ENCODE results near the gene STBD1.
A peak's percentile ranks its signal among the peaks of the same experiment; 100 is the strongest.
"Not testable (repeated sequence)": the region's sequence is repeated elsewhere in the genome, so short reads cannot be mapped to it uniquely, and the experiment has no call there.

The STBD1 gene

DNA sequence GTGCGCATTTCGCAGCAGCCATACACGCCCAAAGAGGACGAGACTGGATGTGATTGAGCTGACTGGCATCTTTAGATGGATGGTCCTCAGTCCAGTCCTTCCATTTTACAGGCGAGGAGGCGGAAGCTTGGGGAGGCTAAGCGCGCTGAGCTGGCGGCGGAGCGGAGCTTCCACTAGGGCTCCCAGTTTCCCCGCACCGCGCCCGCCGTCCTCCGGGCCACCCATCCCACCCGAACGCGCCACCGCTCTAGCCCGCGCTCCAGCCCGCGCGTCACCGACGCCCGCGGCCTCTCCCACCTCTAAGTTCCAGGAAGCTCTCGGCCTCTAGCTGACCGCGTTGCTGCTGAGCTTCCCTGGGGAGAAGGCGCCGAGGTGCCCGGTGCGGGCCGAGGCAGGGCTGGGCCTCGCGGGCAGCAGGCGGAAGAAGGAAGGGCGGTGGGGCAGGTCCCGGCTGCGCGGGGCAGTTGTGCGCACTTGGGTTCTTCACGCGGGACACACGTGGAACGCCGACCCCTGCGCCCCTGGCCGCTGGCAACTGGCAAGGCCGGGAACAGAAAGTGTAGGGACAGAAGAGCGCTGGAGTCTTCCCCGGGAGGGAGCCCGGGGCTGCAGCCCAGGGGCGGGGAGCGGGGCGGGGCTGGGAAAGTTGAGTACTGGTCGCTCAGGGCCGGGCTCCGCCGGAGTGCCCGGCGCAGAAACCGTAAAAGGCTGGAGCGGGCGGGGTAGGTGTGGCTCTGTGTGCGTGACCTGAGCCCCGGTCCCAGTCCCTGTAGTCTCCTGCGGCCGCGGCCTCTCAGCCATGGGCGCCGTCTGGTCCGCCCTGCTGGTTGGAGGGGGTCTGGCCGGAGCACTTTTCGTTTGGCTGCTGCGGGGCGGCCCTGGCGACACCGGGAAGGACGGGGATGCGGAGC, at the start of gene STBD1:
Gene STBD1, plus strand, starts transcription at position 763 of the 911 bp plus-strand sequence. Its CDS starts 37 bp downstream, at position 800.
- DNase-seq: peak; percentile 68

DNA sequence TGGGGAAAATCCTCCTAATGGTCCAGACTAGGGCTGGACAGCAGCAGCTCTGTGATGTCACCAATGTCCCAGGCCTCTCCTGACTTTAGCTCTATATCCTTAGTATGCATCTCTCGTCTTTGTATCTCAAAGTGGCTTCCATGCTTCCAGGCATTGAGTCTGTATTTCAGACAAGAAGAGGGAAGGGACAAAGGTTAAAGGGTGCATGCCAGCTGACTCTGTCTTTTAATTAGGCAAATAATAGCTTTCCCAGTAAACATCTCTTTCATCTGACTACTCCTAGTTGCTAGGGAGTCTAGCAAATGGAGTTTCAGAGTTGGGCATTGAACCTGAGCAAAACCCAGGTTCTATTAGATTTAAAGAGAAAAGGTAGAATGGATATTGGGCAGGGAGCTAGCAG, 49.6 kb upstream of the STBD1 start:
- DNase-seq: no peak

DNA sequence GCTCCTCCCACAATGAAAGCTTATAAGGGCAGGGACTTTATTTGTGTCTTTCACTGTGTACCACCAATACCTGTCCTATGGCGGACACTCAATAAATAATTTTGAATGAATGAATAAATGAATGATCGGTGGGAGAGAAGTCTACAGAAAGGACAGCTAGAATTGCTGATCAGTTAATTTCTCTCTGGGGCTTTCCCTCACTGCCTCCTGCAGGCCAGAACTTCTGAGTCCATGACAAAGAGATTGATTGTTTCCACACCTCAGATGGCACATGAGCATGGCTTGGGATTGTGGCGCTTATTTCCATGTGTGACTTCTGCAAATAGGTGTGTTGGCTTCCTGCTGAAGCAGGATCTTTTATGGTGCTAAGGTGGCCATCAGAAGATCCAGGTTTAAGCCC, 48.7 kb upstream of the STBD1 start:
- DNase-seq: no peak

DNA sequence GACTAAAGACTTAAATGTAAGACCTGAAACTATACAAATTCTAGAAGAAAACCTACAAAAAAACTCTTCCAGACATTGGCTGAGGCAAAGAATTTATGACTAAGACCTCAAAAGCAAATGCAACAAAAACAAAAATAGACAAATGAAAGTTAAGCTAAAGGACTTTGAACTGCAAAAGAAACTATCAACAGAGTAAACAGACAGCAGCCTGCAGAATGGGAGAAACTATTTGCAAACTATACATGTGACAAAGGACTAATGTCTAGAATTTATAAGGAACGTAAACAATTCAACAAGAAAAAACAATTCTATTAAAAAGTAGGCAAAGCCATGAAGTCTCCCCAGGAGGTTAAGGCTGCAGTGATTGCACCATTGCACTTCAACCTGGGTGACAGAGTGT, 46.0 kb upstream of the STBD1 start:
- no peak for DNase-seq

DNA sequence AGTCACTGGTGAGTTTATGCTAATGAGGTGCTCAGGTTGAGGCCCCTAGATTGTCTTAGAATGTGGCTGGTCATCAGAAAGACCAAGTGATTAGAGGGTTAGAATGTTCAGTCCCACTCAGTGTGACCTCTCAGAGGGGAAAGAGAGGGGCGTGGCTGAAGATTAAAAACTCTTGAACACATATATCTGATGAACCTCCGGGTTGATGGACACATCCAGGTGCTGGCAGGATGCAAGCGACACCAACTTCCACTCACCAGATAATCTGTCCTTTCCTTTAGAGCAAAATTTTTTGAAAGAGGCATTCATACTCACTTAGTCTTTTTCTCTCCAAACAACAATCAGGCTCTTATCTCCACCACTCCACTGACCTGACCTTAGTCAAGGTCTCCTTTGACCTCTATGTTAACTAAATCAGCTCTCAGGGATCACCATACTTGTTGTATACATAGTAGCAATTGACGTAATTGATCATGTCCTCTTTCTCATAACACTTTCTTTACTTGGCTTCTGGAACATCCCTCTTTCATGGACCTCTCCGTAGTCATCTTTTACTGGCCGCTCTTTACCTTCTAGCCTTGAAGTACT, 40.8 kb upstream of the STBD1 start:
- no peak for DNase-seq

DNA sequence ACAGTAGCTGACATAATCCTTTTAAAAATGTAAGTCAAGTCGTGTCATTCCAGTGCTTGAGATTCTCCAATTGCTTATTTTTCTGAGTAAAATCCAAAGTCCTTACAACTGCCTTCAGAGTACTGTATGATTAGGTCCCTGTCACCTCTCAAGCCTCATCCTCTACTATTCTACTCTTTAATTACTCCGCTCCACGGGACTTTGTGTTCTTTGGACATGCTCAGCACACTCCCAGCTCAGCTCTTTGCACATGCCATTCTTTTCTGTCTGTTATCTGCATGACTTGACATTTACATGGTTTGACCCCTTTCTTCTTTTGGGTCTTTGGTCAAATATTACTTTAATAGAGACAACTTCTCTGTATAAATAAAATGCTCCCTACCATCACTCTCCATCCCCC, 39.9 kb upstream of the STBD1 start:
- DNase-seq: no peak

DNA sequence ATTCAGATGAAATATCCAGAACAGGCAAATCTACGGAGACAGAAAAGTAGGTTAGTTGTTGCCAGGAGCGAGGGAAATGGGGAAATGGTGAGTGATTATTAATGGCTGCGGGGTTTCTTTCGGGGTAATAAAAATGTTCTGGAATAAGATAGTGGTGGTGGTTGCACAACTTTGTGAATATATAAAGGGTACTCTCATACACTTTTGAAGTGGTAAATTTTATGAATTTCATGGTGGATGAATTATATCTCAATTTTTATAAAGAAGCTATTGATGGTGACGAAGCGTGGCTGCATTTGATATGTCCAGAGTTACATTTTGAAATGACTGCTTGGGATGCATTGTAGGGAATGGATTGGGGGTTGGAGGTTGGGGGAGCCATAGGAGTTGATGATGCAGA, 38.7 kb upstream of the STBD1 start:
- no peak for DNase-seq

DNA sequence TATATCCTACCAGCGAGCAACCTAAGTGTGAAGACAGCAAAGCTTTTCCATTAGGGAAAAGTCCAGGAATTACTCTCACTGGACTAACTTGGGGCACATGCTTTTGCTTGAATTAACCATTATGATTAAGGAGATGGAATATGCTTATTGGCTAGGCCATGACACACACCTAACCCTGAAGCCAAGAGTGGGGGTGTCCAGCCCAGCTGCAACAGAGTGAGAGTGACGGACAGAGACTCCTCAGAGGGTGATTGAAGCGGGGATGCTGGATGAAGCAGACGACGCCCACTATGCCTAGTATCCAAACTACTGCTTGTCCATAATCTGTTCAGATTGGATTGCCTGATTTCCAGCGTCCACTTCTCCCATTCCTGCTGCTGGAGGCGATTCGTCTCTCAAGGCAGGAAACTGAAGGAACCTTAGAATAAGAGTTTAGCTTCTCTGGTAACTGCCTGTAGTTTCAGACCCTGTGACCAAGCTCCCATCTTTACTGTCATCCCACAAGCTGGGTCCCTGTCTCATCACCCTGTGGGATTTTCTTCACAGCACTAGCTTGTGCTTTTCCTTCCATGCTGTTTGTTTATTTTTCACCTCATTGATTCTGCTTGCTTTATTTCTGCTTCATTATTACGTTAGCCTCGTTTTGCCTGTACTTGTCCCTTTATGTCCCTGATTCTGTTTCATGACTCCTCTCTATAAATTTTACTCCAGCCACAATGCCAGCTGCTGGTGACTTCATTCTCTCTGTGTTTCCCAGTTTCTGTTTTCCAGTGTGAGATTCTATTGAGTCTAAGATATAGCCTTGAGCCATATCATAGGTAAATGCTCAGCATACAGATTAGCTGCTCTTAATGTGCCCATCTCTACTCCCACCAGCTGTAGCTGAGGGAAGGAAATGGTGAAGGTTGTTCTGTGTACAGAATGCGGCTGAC, 36.0 kb upstream of the STBD1 start:
- DNase-seq: no peak

DNA sequence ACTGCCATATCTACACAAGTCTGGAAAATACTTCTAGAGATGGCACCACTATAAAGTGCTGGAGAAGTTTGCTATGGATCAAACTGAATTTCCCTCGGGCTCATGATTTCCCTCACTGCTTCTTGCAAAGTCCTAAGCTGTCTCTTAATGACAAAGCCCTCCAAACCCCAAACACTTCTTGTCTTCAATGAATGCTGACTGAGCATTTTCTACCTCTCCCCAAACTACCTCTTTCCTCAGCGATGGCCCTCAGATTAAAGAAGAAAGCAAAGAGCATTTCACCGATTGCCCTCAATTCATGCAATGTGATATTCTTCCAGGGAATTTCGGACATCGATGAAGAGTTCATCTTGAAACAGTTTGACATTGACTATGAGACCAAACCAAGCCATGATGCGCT, 35.3 kb upstream of the STBD1 start:
- no peak for DNase-seq

DNA sequence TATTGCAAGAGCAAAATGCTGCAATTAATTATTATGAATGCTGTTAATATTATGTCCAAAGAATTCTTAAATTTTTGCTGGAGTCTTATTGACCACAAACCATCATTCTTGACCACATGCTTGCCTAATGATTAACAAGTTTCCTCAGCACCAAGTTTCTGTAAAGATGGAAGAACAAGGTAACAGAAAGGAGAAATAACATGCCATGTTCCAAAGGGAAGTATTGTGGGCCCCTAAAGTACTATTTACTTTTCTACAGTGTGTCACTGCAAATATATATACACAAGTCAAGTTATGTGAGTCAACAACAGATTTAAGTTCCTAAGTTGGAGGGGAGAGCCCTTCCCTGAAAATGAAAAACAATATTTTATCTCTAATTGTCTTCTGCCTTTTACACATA, 34.5 kb upstream of the STBD1 start:
- DNase-seq: no peak

DNA sequence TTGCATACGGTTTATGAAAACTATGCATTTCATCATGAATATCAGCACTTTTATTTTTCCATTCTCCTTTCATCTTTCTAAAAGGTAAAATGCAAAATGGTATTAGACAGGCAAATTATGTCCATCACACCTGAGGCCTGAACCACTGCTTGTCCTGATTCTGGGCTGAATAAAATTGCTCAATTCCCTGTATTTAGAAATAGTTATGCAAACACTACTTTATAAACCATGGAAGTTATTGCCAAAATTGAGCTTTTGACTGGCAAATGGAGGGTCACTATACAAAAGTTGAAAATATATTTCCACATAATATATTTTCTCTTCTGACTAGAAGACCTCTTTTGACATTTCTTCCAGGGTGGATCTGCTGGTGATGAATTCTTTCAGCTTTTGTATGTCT, 34.0 kb upstream of the STBD1 start:
- DNase-seq: no peak

DNA sequence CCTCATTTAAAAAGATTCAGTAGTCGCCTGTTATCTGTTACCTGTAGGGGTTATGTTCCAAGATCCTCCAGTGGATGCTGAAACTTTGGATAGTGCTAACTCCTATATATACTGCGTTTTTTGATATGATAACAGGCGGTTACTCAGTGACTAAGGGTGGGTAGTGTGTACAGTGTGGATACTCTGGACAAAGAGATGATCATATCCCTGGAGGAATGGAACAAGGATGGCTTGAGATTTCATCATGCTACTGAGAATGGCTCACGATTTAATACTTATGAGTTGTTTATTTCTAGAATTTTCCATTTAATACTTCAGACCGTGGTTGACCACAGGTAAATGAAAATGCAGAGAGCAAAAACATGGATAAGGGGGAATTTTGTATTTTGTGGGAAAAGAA, 33.5 kb upstream of the STBD1 start:
- DNase-seq: no peak

DNA sequence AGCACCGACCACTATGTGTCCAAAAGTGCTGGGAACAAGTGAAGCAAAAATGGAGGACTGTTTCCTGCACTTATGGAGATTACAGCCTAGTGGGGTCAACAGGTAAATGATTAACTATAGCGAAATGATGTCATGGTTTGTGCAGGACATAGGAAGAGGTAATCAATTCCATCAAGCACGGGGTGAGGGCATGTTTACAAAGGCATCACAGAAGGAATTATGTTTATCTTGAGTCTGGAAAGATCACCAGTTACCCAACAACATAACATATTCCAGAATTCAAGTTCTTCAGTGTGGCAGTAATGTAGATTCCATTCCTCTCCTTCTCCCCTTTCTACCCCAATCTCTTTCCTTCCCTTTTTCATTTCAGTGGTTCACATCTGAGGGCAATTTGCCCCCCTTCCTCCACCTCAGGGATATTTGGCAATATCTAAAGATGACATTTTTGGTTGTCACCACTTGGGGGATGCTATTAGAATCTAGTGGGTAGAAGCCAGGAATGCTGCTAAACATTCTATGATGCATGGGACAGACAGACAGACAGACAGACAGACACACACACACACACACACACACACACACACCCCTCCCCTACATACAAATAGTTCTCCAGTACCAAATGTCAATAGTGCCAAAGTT, 30.9 kb upstream of the STBD1 start:
- peak; percentile 22 for DNase-seq

DNA sequence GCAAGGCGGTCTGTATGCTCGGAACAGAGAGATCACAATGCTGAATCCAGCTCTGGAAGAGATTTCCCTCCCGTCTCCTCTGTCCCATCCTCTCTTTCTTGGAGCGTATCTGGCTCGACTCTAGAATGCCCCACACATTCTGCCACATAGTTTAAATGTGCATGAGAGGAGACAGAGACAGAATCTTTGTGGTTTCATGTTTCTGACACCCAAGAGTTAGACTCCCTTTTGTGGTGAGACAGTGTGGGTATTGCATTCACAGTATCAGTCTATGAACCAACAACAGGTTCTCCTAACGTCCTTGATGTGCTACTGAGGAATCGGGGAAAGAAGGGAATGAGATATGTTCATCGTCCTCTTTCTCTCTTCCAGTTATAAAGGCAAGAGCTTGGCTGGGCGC, 29.7 kb upstream of the STBD1 start:
- no peak for DNase-seq

DNA sequence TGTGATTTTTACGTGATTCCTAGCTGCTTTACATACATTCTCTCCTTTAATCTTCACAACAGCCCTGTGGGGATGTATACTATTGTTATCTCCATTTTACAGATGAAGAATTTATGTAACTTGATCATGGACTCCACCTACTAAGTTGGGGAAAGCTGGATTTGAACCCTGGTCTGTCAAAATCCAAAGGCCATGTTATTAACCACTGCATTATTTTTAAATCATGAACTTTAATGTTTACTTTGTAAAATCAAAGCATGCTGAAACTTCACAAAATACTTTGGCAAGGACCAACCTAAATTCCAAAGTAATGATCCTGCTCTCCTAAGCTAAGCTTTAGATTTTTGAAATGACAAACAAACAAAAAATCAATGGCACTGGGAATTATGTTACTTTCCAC, 28.9 kb upstream of the STBD1 start:
- DNase-seq: no peak

DNA sequence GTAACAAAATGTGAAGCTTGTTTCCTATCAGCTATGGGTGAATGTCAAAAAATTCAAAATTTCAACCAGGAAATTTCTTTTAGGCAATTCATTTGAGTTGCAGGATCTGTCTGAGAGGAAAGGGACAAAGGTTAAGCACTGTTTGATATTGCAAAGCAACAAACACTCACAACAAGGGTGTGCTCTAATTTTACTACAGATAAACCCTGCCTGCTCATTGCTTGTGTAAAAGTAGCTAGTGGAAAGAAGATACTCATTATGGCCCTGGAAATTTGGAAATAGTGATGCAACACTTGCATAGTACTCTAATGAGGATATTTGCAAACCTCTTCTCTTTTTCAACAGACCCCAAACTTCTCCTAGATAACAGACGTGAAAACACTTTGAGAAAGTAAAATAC, 27.9 kb upstream of the STBD1 start:
- peak; percentile 39 for DNase-seq

DNA sequence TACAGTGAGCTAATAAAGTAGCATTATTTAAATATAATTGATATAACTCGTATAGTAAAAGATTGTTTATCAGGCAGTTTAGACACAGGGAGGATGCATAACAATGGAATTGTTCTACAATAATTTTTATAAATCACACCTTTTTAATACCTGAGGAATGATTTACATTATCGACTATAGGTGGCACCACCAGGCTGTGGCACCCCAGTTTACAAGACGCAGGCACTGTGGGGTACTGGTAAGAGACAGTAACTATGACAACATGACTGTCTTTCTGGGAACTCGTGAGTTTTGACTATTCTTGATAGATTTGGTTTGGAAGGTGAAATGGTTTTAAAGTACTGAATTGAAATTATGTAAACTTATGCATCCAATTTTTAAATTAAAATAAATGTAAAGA, 27.1 kb upstream of the STBD1 start:
- DNase-seq: no peak

DNA sequence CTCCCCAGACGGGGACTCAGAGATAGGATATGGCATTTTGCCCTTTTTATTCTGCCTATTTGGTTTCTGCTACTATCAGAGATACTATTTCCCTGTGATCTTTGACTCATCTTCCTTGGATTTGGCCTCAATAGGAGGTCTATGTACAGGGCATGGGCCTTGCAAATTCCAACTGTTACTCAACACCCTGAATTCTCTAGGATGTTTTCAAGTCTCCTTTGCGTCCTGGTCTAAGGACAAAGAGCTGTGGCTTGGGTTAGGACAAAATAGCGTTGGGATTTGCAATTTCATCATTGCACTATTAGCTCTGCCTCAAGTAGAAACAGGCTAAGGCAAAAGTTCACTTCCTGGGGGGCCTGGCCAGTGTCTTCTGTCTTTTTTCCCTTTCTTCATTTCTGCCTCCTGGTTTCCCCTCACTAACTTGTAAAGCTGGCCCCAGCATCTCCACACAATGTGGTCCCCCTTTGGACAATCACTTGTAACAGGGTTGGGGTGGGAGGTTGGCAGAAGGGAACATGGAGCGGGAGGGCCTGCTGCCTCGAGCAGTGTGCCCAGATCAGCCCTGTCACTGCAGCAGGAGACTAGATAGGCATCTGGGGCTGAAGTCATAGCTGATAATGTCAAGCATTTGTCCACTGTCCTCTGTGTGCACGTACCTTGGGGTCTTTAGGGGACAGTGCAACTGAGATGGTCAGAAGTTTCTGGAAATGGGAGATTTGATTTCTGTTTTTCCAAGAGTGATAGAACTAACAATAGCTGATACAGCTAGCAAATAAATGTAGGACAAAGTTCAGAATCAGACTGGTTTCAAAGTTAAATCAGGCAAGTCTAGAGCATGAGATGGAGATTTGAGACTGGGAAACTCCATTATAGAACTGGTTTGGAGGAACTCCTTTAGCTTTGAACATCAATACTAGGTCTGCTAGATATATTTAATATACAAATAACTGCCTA, 25.8 kb upstream of the STBD1 start:
- DNase-seq: no peak

DNA sequence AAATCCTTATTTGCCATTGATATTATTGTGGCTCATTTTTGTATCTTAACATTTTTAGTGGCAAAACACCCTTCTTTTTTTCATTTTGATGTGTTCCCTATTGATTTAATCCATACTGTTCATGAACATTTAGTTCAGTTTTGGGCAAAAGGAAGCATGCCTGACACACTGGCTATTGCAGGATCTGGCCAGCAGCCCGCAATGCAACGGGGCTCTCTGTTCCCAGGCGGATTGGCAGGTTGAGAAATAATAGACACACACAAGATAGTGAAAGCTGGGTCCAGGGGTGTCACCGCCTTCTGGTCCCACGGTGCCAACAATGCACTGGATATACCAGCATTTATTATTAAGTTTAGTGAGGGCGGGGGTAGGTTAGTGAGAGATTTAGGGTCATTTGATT, 24.9 kb upstream of the STBD1 start:
- not testable (repeated sequence) for DNase-seq

DNA sequence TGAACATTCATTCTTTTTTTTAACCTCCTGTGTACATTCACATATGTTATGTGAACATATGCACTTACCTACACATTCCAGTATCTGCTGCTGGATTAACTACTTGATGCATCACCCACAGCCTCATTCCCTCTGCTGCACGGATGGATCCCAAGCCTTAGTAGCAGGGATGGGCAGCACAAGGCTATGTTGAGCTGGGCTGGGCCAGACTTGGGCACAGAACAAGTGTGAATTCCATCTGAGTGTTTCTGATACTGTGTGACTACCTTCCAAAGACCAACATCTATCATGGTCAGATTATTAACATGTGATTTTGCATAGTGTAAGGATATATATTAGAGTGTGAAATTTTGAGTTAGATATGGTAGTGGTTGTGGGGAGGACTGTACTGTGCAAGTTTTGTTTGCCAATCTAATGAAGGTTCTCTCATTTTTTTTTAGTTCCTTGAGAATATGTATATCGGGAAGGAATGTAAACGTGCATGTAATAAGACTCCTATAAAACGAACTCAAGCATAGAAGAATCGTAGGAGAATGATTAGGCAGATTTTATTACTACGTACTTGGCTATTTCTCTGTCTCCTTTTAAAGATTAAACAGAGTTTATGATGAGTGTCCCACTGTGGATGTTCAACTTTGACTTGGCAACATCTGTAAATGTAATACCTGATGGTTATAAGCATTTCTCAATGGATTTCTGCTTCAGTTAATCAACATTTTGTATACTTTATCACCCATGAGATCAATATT, 23.4 kb upstream of the STBD1 start:
- DNase-seq: no peak

DNA sequence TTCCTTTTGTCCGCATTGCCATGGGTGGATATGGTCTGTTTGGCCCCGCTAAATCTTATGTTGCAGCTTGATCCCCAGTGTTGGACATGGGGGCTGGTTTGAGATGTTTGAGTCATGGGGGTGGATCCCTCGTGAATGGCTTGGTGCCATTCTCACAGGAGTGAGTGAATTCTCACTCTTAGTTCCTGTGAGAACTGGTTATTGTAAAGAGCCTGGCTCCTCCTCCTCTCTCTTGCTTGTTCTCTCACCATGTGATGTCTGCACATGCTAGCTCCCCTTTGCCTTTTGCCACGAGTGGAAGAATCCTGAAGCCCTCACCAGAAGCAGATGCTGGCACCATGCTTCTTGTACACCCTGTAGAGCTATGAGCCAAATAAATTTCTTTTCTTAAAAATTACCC, 22.6 kb upstream of the STBD1 start:
- DNase-seq: no peak
